ENCODE measurements around the gene RPP14. TPM values are rescaled to one million over a fixed set of nuclear protein-coding genes. Genes with fewer than 3 reads are reported as not detected.
"Not testable (repeated sequence)": the region's sequence is repeated elsewhere in the genome, so short reads cannot be mapped to it uniquely, and the experiment has no call there.

The RPP14 gene
- total and polyA plus RNA-seq, 7 experiments from 2014 or later, result 6.8 to 21.6 (median 14.9) TPM

DNA sequence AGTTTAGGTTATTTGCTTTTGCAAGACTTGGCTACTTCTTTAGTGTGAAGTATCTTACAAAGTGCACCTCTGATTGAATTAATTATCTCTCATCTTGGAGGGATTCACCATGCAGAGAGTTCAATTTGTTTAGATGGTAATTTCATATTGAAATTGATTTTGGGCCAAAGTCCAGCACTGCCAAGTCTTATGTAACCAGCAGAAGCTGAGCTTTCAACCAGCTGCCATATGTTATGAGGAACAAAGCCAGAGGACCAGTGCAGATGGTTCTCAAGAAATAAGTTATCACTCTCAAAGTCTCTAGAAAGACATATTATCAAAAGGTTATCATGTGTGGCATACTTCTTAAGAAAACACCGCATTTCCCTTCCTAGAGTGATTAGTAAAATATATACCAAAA, 39.5 kb upstream of the RPP14 start:
- peaks cover 0 to 5% (median 0%) of the 10 kb centered on the region in 3 experiments for H3K36me3 ChIP-seq (ENCODE audit: control insufficient read depth in 2 of 3, insufficient read depth in 3 of 3, low read length in 3 of 3)
- intact Hi-C loops (cut with micrococcal nuclease), result no loop called here
- POLR2A ChIA-PET, result no interaction called here
- H3K4me3 Mint-ChIP-seq, result no peak overlapping the region
- H3K27ac ChIP-seq (ENCODE audit: low read depth, low read length), result no peak overlapping the region
- no peaks in the 10 kb centered on the region for H3K27me3 Mint-ChIP-seq
- no peaks in the 10 kb centered on the region for H3K27me3 ChIP-seq (ENCODE audit: control insufficient read depth in 2 of 2, insufficient read depth in 2 of 2, low read length in 2 of 2)
- no peak overlapping the region for H3K27ac Mint-ChIP-seq
- no peaks in the 10 kb centered on the region for H3K9me3 ChIP-seq (ENCODE audit: control insufficient read depth in 2 of 3, low read length in 3 of 3)
- peaks cover 0 to 6% (median 0%) of the 10 kb centered on the region in 7 donors for H3K4me1 Mint-ChIP-seq
- H3K4me1 ChIP-seq (ENCODE audit: control insufficient read depth in 2 of 2, insufficient read depth in 2 of 2, low read length in 2 of 2), result no peaks in the 10 kb centered on the region
- no peak overlapping the region for H3K4me3 ChIP-seq (ENCODE audit: low read length)
- peaks cover 1 to 42% (median 17%) of the 10 kb centered on the region in 5 donors for H3K36me3 Mint-ChIP-seq
- no peaks in the 10 kb centered on the region for H3K9me3 Mint-ChIP-seq
- ATAC-seq (no peak), DNase-seq (no peak)
- CTCF ChIA-PET, result no interaction called here

DNA sequence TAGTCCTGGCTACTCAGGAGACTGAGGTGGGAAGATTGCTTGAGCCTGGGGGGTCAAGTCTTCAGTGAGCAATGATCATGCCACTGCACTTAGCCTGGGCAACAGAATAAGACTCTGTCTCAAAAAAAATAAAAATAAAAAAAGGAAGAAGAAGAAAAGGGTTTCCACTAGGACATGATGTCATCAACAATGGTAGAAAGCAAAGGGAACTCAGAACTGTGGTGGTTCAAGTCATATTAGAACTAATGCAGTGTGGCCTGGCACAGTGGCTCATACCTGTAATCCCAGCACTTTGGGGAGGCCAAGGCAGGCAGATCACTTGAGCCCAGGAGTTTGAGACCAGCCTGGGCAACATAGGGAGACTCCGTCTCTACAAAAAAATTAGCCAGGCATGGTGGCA, 38.5 kb upstream of the RPP14 start:
- intact Hi-C loops (cut with micrococcal nuclease); H3K4me3 ChIP-seq (ENCODE audit: low read length); H3K4me3 Mint-ChIP-seq; H3K27ac ChIP-seq (ENCODE audit: low read depth, low read length); DNase-seq; H3K27me3 ChIP-seq (ENCODE audit: control insufficient read depth in 2 of 2, insufficient read depth in 2 of 2, low read length in 2 of 2); H3K27ac Mint-ChIP-seq; H3K36me3 ChIP-seq (ENCODE audit: control insufficient read depth in 2 of 3, insufficient read depth in 3 of 3, low read length in 3 of 3); H3K9me3 Mint-ChIP-seq; H3K4me1 ChIP-seq (ENCODE audit: control insufficient read depth in 2 of 2, insufficient read depth in 2 of 2, low read length in 2 of 2); POLR2A ChIA-PET; ATAC-seq; CTCF ChIA-PET; H3K27me3 Mint-ChIP-seq; H3K9me3 ChIP-seq (ENCODE audit: control insufficient read depth in 2 of 3, low read length in 3 of 3): not testable (repeated sequence)
- Mint-ChIP-seq H3K4me1 (peaks cover 0 to 11% (median 0%) of the 10 kb centered on the region in 7 donors), H3K36me3 (peaks cover 1 to 42% (median 12%) of the 10 kb centered on the region in 5 donors)

DNA sequence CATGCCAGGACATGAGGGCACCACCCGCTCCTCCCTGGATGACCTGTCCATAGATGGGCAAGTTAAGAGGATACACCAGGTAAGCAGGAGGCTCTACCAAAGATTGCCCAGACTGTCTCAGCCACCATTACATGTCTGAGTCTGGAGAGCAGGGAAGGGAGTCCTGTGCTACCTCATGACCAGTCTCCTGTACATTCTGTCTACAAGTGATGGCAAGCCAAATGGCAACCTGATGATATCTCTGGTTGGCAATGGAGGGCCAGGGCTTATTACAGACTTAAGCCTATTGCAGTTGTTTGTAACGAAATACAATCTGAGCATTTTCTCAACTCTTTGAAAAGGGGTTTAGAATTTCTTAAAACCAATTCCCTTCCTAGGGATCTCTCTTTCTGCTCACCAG, 36.7 kb upstream of the RPP14 start:
- H3K4me3 ChIP-seq (ENCODE audit: low read length), result no peak overlapping the region

DNA sequence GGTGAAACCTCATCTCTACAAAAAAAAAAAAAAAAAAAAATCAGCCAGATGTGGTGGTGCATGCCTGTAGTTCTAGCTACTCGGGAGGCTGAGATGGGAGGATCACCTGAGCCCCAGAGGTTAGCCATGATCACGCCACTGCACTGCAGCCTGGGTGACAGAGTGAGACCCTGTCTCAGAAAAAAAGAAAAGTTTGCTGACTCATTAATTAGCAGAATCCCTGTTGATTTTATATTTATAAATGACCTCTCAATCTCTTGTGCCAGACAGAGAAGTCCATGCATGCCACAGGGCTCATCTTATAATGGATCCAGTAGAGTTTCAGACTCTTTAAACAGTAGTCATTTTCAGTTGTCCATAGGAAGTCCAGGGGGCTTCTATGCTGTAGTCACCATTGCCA, 35.6 kb upstream of the RPP14 start:
- Histone ChIP-seq H3K4me1 (ENCODE audit: control insufficient read depth in 2 of 2, insufficient read depth in 2 of 2, low read length in 2 of 2) (no peaks in the 10 kb centered on the region), H3K27ac (ENCODE audit: low read depth, low read length) (no peak overlapping the region), H3K4me3 (ENCODE audit: low read length) (no peak overlapping the region), H3K36me3 (ENCODE audit: control insufficient read depth in 2 of 3, insufficient read depth in 3 of 3, low read length in 3 of 3) (peaks cover 0 to 10% (median 0%) of the 10 kb centered on the region in 3 experiments), H3K27me3 (ENCODE audit: control insufficient read depth in 2 of 2, insufficient read depth in 2 of 2, low read length in 2 of 2) (no peaks in the 10 kb centered on the region), H3K9me3 (ENCODE audit: control insufficient read depth in 2 of 3, low read length in 3 of 3) (no peaks in the 10 kb centered on the region)
- intact Hi-C loops (cut with micrococcal nuclease), result no loop called here
- Mint-ChIP-seq H3K27ac (no peak overlapping the region), H3K9me3 (peaks cover 0 to 3% (median 0%) of the 10 kb centered on the region in 11 donors), H3K4me1 (peaks cover 0 to 11% (median 0%) of the 10 kb centered on the region in 7 donors), H3K36me3 (peaks cover 11 to 60% (median 30%) of the 10 kb centered on the region in 5 donors), H3K27me3 (no peaks in the 10 kb centered on the region), H3K4me3 (no peak overlapping the region)
- DNase-seq (no peak), ATAC-seq (no peak)
- ChIA-PET POLR2A (no interaction called here), CTCF (no interaction called here)

More for the DNA sequence above, 36.7 kb upstream of the RPP14 start:
- Histone ChIP-seq H3K27ac (ENCODE audit: low read depth, low read length) (no peak overlapping the region), H3K27me3 (ENCODE audit: control insufficient read depth in 2 of 2, insufficient read depth in 2 of 2, low read length in 2 of 2) (no peaks in the 10 kb centered on the region), H3K9me3 (ENCODE audit: control insufficient read depth in 2 of 3, low read length in 3 of 3) (no peaks in the 10 kb centered on the region), H3K4me1 (ENCODE audit: control insufficient read depth in 2 of 2, insufficient read depth in 2 of 2, low read length in 2 of 2) (no peaks in the 10 kb centered on the region), H3K36me3 (ENCODE audit: control insufficient read depth in 2 of 3, insufficient read depth in 3 of 3, low read length in 3 of 3) (peaks cover 0 to 5% (median 0%) of the 10 kb centered on the region in 3 experiments)
- Mint-ChIP-seq H3K9me3 (no peaks in the 10 kb centered on the region), H3K36me3 (peaks cover 6 to 52% (median 23%) of the 10 kb centered on the region in 5 donors), H3K27me3 (no peaks in the 10 kb centered on the region), H3K4me3 (no peak overlapping the region), H3K27ac (no peak overlapping the region), H3K4me1 (peaks cover 0 to 11% (median 0%) of the 10 kb centered on the region in 7 donors)
- ATAC-seq, result no peak
- DNase-seq, result no peak
- POLR2A ChIA-PET, result no interaction called here
- CTCF ChIA-PET, result no interaction called here
- intact Hi-C loops (cut with micrococcal nuclease), result no loop called here

DNA sequence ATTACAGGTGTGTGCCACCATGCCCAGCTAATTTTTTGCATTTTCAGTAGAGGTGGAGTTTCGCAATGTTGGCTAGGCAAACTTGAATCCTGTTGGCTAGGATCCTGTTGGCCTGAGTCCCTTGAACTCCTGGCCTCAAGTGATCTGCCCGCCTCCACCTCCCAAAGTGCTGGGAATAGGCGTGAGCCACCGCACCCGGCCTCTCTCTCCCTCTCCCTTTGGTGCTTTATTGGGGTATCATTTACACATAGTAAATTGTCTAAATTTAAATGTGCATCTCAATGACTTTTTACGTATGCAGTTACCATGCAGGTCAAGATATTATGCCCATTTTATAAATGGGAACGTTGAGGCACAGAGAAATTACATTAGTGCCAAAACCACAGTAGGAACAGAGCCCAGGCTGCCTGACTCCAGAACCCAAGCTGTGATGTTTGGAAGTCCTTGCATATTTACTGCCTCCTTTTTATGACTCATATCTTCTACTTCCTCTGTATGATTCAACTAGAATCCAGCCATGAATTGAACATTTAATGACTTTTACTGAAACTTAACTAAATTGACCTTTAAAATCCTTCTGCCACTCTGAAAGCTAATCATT, 34.0 kb upstream of the RPP14 start:
- ATAC-seq (peak; percentile 52), DNase-seq (no peak)
- Mint-ChIP-seq H3K4me3 (no peak overlapping the region), H3K4me1 (peaks cover 0 to 11% (median 0%) of the 10 kb centered on the region in 7 donors), H3K27me3 (no peaks in the 10 kb centered on the region), H3K36me3 (peaks cover 13 to 66% (median 40%) of the 10 kb centered on the region in 5 donors), H3K27ac (no peak overlapping the region), H3K9me3 (peaks cover 0 to 3% (median 0%) of the 10 kb centered on the region in 11 donors)
- H3K4me3 ChIP-seq (ENCODE audit: low read length), result no peak overlapping the region
- CTCF ChIA-PET, result no interaction called here
- intact Hi-C loops (cut with micrococcal nuclease), result no loop called here
- no peak overlapping the region for H3K27ac ChIP-seq (ENCODE audit: low read depth, low read length)
- H3K27me3 ChIP-seq (ENCODE audit: control insufficient read depth in 2 of 2, insufficient read depth in 2 of 2, low read length in 2 of 2), result no peaks in the 10 kb centered on the region
- H3K4me1 ChIP-seq (ENCODE audit: control insufficient read depth in 2 of 2, insufficient read depth in 2 of 2, low read length in 2 of 2), result no peaks in the 10 kb centered on the region
- no peaks in the 10 kb centered on the region for H3K9me3 ChIP-seq (ENCODE audit: control insufficient read depth in 2 of 3, low read length in 3 of 3)
- POLR2A ChIA-PET, result no interaction called here
- peaks cover 0 to 8% (median 0%) of the 10 kb centered on the region in 3 experiments for H3K36me3 ChIP-seq (ENCODE audit: control insufficient read depth in 2 of 3, insufficient read depth in 3 of 3, low read length in 3 of 3)

DNA sequence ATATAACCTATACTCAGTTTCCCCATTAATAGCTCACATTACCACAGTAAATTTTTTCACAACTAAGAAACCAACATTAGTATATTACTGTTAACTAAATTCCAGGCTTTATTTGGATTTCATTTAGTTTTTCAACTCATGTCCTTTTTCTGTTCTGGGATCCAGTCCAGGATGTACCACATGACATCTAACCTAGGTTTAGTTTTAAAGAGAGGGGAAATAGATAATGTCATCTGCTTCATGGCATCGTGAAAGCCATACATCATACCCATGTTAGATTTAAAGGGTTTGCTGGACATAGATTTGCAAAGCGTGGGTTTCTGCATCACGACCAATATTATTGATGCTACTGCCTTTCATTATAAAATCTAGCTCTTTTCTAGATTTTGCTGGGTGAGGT, 33.2 kb upstream of the RPP14 start:
- POLR2A ChIA-PET, result no interaction called here

DNA sequence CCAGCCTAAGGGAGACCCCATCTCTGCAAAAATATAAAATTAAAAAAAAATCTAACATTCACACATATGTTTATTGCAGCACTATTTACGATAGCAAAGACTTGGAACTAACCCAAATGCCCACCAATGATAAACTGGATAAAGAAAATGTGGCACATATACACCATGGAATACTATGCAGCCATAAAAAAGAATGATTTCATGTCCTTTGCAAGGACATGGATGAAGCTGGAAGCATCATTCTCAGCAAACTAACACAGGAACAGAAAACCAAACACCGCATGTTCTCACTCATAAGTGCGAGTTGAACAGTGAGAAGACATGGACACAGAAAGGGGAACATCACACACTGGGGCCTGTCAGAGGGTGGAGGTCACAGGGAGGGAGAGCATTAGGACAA, 32.7 kb upstream of the RPP14 start:
- H3K27me3 Mint-ChIP-seq; POLR2A ChIA-PET; H3K4me1 Mint-ChIP-seq; ATAC-seq; H3K4me1 ChIP-seq (ENCODE audit: control insufficient read depth in 2 of 2, insufficient read depth in 2 of 2, low read length in 2 of 2); H3K4me3 ChIP-seq (ENCODE audit: low read length); H3K4me3 Mint-ChIP-seq; H3K9me3 ChIP-seq (ENCODE audit: control insufficient read depth in 2 of 3, low read length in 3 of 3); H3K36me3 ChIP-seq (ENCODE audit: control insufficient read depth in 2 of 3, insufficient read depth in 3 of 3, low read length in 3 of 3); intact Hi-C loops (cut with micrococcal nuclease); H3K27ac Mint-ChIP-seq; H3K9me3 Mint-ChIP-seq; H3K27me3 ChIP-seq (ENCODE audit: control insufficient read depth in 2 of 2, insufficient read depth in 2 of 2, low read length in 2 of 2); H3K27ac ChIP-seq (ENCODE audit: low read depth, low read length); DNase-seq: not testable (repeated sequence)
- CTCF ChIA-PET, result interaction anchor here (0.6 kb wide), 1 partner anchor 297 kb away, joined by 8 read pairs; no protein-coding TSS in a partner anchor
- H3K36me3 Mint-ChIP-seq, result peaks cover 16 to 72% (median 48%) of the 10 kb centered on the region in 5 donors

More for the DNA sequence above, 33.2 kb upstream of the RPP14 start:
- CTCF ChIA-PET, result no interaction called here
- Mint-ChIP-seq H3K36me3 (peaks cover 19 to 71% (median 43%) of the 10 kb centered on the region in 5 donors), H3K4me1 (peaks cover 0 to 11% (median 0%) of the 10 kb centered on the region in 7 donors), H3K27me3 (no peaks in the 10 kb centered on the region), H3K27ac (no peak overlapping the region), H3K9me3 (peaks cover 0 to 7% (median 0%) of the 10 kb centered on the region in 11 donors), H3K4me3 (no peak overlapping the region)
- ATAC-seq (no peak), DNase-seq (no peak)
- Histone ChIP-seq H3K4me3 (ENCODE audit: low read length) (no peak overlapping the region), H3K4me1 (ENCODE audit: control insufficient read depth in 2 of 2, insufficient read depth in 2 of 2, low read length in 2 of 2) (no peaks in the 10 kb centered on the region), H3K9me3 (ENCODE audit: control insufficient read depth in 2 of 3, low read length in 3 of 3) (no peaks in the 10 kb centered on the region), H3K36me3 (ENCODE audit: control insufficient read depth in 2 of 3, insufficient read depth in 3 of 3, low read length in 3 of 3) (peaks cover 0 to 5% (median 0%) of the 10 kb centered on the region in 3 experiments), H3K27me3 (ENCODE audit: control insufficient read depth in 2 of 2, insufficient read depth in 2 of 2, low read length in 2 of 2) (no peaks in the 10 kb centered on the region), H3K27ac (ENCODE audit: low read depth, low read length) (no peak overlapping the region)
- intact Hi-C loops (cut with micrococcal nuclease), result no loop called here
